Liver (tissue), 9 donors: ENCODE data around the gene DYNC1H1. TPM values are rescaled to one million over a fixed set of nuclear protein-coding genes. Genes with fewer than 3 reads are reported as not detected.

Source experiments
- DNase-seq: peaks from one replicate; pipeline ENCODE4 v3.0.0-alpha.2; 2017; ENCODE audit warnings: low spot score
- H3K27ac ChIP-seq, 2 donors: one replicate each; pipeline ENCODE4 v1.7.0; 2013; ENCODE audit warnings: inconsistent platforms in 2 of 2, low read length in 2 of 2, control low read depth in 1 of 2, low read depth in 1 of 2, mild to moderate bottlenecking in 1 of 2
- H3K27me3 ChIP-seq, 4 donors: one replicate each; pipeline versions ENCODE4 v1.6.1 to v1.7.0; 2013; ENCODE audit warnings: low read length in 3 of 4, inconsistent platforms in 1 of 4, mild to moderate bottlenecking in 1 of 4, moderate library complexity in 1 of 4; ENCODE audit not compliant: control insufficient read depth in 4 of 4, insufficient read depth in 4 of 4
- H3K36me3 ChIP-seq, 4 donors: one replicate each; pipeline versions ENCODE4 v1.6.1 to v1.7.0; 2013; ENCODE audit warnings: low read length in 3 of 4, mild to moderate bottlenecking in 3 of 4, low read depth in 1 of 4, moderate library complexity in 1 of 4; ENCODE audit not compliant: control insufficient read depth in 4 of 4, insufficient read depth in 3 of 4
- H3K4me1 ChIP-seq, 4 donors: one replicate each; pipeline versions ENCODE4 v1.6.1 to v1.7.0; 2013; ENCODE audit warnings: low read length in 3 of 4, mild to moderate bottlenecking in 3 of 4, moderate library complexity in 1 of 4; ENCODE audit not compliant: control insufficient read depth in 4 of 4, insufficient read depth in 4 of 4
- H3K4me3 ChIP-seq, 3 donors: one replicate each; pipeline versions ENCODE4 v1.6.1 to v1.7.0; 2013; ENCODE audit warnings: low read length in 3 of 3, control low read depth in 1 of 3, low read depth in 1 of 3, mild to moderate bottlenecking in 1 of 3
- H3K9ac ChIP-seq, 2 donors: one replicate each; pipeline ENCODE4 v1.7.0; 2013; ENCODE audit warnings: low read length in 2 of 2, mild to moderate bottlenecking in 2 of 2, moderate library complexity in 2 of 2, control low read depth in 1 of 2, low read depth in 1 of 2
- H3K9me3 ChIP-seq, 4 donors: one replicate each; pipeline versions ENCODE4 v1.6.1 to v1.7.0; 2013; ENCODE audit warnings: low read length in 3 of 4; ENCODE audit not compliant: control insufficient read depth in 4 of 4
- CTCF ChIP-seq: fragments of 150-350 bp; IDR thresholded peaks from 2 replicates; pipeline ENCODE4 v1.5.1; 2017; ENCODE audit warnings: improper control_type of control experiment, low read depth, low read length; ENCODE audit not compliant: missing input control
- EGR1 ChIP-seq, 2 donors: IDR thresholded peaks; 2 replicates each; pipeline ENCODE4 v1.6.1; 2016 to 2018; ENCODE audit warnings: antibody characterized with exemption in 2 of 2, low read depth in 2 of 2
- FOXA1 ChIP-seq: IDR thresholded peaks from 2 replicates; pipeline ENCODE4 v1.6.1; 2016; ENCODE audit warnings: antibody characterized with exemption
- FOXA2 ChIP-seq: IDR thresholded peaks from 2 replicates; pipeline ENCODE4 v1.6.1; 2016; ENCODE audit warnings: antibody characterized with exemption
- GABPA ChIP-seq, 2 donors: IDR thresholded peaks in 1 of 2; conservative IDR thresholded peaks in 1 of 2; 2 replicates each; pipeline ENCODE4 v1.6.1; 2016; ENCODE audit warnings: antibody characterized with exemption in 2 of 2, mild to moderate bottlenecking in 1 of 2, moderate library complexity in 1 of 2
- HNF4A ChIP-seq, 2 donors: conservative IDR thresholded peaks; 2 replicates each; pipeline ENCODE4 v1.6.1; 2016; ENCODE audit warnings: antibody characterized with exemption in 2 of 2, mild to moderate bottlenecking in 2 of 2
- HNF4G ChIP-seq: IDR thresholded peaks from 2 replicates; pipeline ENCODE4 v1.6.1; 2016; ENCODE audit warnings: antibody characterized with exemption
- JUND ChIP-seq, 2 donors: IDR thresholded peaks; 2 replicates each; pipeline ENCODE4 v1.6.1; 2016; ENCODE audit warnings: antibody characterized with exemption in 2 of 2
- MAX ChIP-seq: IDR thresholded peaks from 2 replicates; pipeline ENCODE4 v1.6.1; 2016; ENCODE audit warnings: antibody characterized with exemption
- NR2F2 ChIP-seq: IDR thresholded peaks from 2 replicates; pipeline ENCODE4 v1.6.1; 2016; ENCODE audit warnings: antibody characterized with exemption
- RAD21 ChIP-seq, 2 donors: IDR thresholded peaks; 2 replicates each; pipeline ENCODE4 v1.6.1; 2016; ENCODE audit warnings: antibody characterized with exemption in 2 of 2, mild to moderate bottlenecking in 2 of 2
- RXRA ChIP-seq, 2 donors: IDR thresholded peaks; 2 replicates each; pipeline ENCODE4 v1.6.1; 2017 to 2018; ENCODE audit warnings: antibody characterized with exemption in 2 of 2, mild to moderate bottlenecking in 1 of 2
- SP1 ChIP-seq: IDR thresholded peaks from 2 replicates; pipeline ENCODE4 v1.6.1; 2018; ENCODE audit warnings: antibody characterized with exemption, mild to moderate bottlenecking
- TAF1 ChIP-seq: conservative IDR thresholded peaks from 2 replicates; pipeline ENCODE4 v1.6.1; 2016; ENCODE audit warnings: antibody characterized with exemption, mild to moderate bottlenecking
- YY1 ChIP-seq: IDR thresholded peaks from 2 replicates; pipeline ENCODE4 v1.6.1; 2016; ENCODE audit warnings: antibody characterized with exemption, mild to moderate bottlenecking
- WGBS: extraction: QIAGEN DNeasy Blood & Tissue Kit; methylation state at CpG from one replicate; pipeline ENCODE4 v1.1.7; 2013; 5-methylcytosine and 5-hydroxymethylcytosine counted together
- polyA plus RNA-seq, 2 donors: library from polyadenylated mRNA; stranded (reverse) in 1 of 2; unstranded in 1 of 2; fragments of 200-250 nt in 1 of 2; fragments of >200 nt in 1 of 2; fragmentation: Nextera tagmentation in 1 of 2; extraction: Ambion mirVana in 1 of 2; gene quantifications; one replicate each; pipeline versions ENCODE4 v1.2.1 to v1.2.3, GENCODE V29; 2013 to 2015
- total RNA-seq, 2 donors: library from RNA; depleted of rRNA; stranded (reverse); fragments of >200 nt; gene quantifications; one replicate each; pipeline ENCODE4 v1.2.3, GENCODE V29; 2014
- TF ChIP-seq, protein P1 (sequence below): IDR thresholded peaks from 2 replicates; pipeline ENCODE4 v1.6.1; 2016; ENCODE audit warnings: antibody characterized with exemption
- TF ChIP-seq, protein P2 (sequence below): IDR thresholded peaks from 2 replicates; pipeline ENCODE4 v1.6.1; 2016; ENCODE audit warnings: antibody characterized with exemption, mild to moderate bottlenecking
- TF ChIP-seq, protein P3 (sequence below): IDR thresholded peaks from 2 replicates; pipeline ENCODE4 v1.6.1; 2016; ENCODE audit warnings: antibody characterized with exemption
- donor health status: healthy.
- donor health status: healthy.
- donor health status: healthy.
- donor health status: healthy.
- donor health status: healthy.

The DYNC1H1 gene
- total and polyA plus RNA-seq, 4 donors: 50.3 to 201 (median 82.6) TPM

DNA sequence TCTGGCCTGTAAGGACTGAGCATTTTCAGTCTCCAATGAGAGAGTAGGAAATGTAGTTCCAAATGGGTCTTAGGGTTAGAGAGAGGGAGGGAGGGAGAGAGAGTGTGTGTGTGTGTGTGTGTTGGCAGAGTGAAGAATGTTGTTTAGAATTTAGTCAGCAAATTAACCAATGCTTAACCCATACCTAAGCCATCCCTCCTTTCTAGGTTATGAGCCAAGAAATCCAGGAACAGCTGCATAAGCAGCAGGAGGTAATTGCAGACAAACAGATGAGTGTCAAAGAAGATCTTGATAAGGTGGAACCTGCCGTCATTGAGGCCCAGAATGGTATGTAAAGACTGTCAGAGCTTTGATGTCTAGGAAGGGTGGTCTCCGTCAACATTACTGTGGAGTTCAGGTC lies 65.6 kb downstream of the DYNC1H1 start:
- no peak overlapping the region for H3K9ac ChIP-seq
- H3K36me3 ChIP-seq: peaks cover 20 to 86% (median 72%) of the 10 kb centered on the region in 4 donors
- DNase-seq: no peak
- H3K4me3 ChIP-seq: no peak overlapping the region
- no peak overlapping the region for H3K27ac ChIP-seq
- TF ChIP-seq GABPA (IDR thresholded peaks at IDR 0.05 in 1 of 2, conservative IDR thresholded peaks at IDR 0.05 in 1 of 2) (no peak), HNF4A (conservative IDR thresholded peaks at IDR 0.05) (no peak), JUND (IDR thresholded peaks at IDR 0.05) (no peak)
- TF ChIP-seq, protein P1, sequence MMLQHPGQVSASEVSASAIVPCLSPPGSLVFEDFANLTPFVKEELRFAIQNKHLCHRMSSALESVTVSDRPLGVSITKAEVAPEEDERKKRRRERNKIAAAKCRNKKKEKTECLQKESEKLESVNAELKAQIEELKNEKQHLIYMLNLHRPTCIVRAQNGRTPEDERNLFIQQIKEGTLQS: no peak
- 78% methylated on average over 2 of the region's 2 CpGs for WGBS
- no peaks in the 10 kb centered on the region for H3K27me3 ChIP-seq
- H3K9me3 ChIP-seq: no peaks in the 10 kb centered on the region
- no peaks in the 10 kb centered on the region for H3K4me1 ChIP-seq

DNA sequence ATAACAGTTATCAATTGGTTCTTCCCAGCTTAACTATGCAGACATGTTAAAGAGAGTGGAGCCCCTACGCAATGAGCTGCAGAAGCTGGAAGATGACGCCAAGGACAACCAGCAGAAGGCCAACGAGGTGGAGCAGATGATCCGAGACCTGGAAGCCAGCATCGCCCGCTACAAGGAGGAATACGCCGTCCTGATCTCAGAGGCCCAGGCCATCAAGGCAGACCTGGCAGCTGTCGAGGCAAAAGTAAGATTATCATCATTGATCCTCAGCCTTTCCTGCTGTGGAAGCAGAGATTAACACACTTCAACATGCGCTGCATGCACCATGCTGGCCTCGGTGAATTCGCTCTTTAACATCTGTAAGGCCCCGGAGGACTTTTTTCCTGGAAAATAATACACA lies 68.9 kb downstream of the DYNC1H1 start:
- Histone ChIP-seq H3K9me3 (no peaks in the 10 kb centered on the region), H3K4me1 (no peaks in the 10 kb centered on the region), H3K27me3 (no peaks in the 10 kb centered on the region), H3K27ac (no peak overlapping the region), H3K4me3 (no peak overlapping the region), H3K36me3 (peaks cover 15 to 93% (median 74%) of the 10 kb centered on the region in 4 donors), H3K9ac (no peak overlapping the region)
- no peak for DNase-seq
- no peak for TF ChIP-seq YY1
- no peak for TF ChIP-seq JUND (IDR thresholded peaks at IDR 0.05)
- TF ChIP-seq RAD21 (IDR thresholded peaks at IDR 0.05): no peak
- no peak for TF ChIP-seq HNF4A (conservative IDR thresholded peaks at IDR 0.05)
- TF ChIP-seq MAX: no peak
- no peak for TF ChIP-seq SP1
- no peak for TF ChIP-seq GABPA (IDR thresholded peaks at IDR 0.05 in 1 of 2, conservative IDR thresholded peaks at IDR 0.05 in 1 of 2)
- TF ChIP-seq FOXA1: no peak
- no peak for TF ChIP-seq HNF4G
- TF ChIP-seq, protein P1: no peak
- no peak for TF ChIP-seq NR2F2
- no peak for TF ChIP-seq TAF1
- TF ChIP-seq, protein P2, sequence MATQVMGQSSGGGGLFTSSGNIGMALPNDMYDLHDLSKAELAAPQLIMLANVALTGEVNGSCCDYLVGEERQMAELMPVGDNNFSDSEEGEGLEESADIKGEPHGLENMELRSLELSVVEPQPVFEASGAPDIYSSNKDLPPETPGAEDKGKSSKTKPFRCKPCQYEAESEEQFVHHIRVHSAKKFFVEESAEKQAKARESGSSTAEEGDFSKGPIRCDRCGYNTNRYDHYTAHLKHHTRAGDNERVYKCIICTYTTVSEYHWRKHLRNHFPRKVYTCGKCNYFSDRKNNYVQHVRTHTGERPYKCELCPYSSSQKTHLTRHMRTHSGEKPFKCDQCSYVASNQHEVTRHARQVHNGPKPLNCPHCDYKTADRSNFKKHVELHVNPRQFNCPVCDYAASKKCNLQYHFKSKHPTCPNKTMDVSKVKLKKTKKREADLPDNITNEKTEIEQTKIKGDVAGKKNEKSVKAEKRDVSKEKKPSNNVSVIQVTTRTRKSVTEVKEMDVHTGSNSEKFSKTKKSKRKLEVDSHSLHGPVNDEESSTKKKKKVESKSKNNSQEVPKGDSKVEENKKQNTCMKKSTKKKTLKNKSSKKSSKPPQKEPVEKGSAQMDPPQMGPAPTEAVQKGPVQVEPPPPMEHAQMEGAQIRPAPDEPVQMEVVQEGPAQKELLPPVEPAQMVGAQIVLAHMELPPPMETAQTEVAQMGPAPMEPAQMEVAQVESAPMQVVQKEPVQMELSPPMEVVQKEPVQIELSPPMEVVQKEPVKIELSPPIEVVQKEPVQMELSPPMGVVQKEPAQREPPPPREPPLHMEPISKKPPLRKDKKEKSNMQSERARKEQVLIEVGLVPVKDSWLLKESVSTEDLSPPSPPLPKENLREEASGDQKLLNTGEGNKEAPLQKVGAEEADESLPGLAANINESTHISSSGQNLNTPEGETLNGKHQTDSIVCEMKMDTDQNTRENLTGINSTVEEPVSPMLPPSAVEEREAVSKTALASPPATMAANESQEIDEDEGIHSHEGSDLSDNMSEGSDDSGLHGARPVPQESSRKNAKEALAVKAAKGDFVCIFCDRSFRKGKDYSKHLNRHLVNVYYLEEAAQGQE: no peak
- TF ChIP-seq, protein P3, sequence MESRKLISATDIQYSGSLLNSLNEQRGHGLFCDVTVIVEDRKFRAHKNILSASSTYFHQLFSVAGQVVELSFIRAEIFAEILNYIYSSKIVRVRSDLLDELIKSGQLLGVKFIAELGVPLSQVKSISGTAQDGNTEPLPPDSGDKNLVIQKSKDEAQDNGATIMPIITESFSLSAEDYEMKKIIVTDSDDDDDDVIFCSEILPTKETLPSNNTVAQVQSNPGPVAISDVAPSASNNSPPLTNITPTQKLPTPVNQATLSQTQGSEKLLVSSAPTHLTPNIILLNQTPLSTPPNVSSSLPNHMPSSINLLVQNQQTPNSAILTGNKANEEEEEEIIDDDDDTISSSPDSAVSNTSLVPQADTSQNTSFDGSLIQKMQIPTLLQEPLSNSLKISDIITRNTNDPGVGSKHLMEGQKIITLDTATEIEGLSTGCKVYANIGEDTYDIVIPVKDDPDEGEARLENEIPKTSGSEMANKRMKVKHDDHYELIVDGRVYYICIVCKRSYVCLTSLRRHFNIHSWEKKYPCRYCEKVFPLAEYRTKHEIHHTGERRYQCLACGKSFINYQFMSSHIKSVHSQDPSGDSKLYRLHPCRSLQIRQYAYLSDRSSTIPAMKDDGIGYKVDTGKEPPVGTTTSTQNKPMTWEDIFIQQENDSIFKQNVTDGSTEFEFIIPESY: no peak
- no peak for TF ChIP-seq CTCF
- TF ChIP-seq RXRA (IDR thresholded peaks at IDR 0.05): no peak
- TF ChIP-seq EGR1 (IDR thresholded peaks at IDR 0.05; ENCODE audit: low read depth in 2 of 2): no peak
- TF ChIP-seq FOXA2: no peak
- WGBS: 96% methylated on average over 13 of the region's 13 CpGs
